MCF 10A (cell line): ENCODE data around the gene CAT. TPM values are rescaled to one million over a fixed set of nuclear protein-coding genes. Genes with fewer than 3 reads are reported as not detected.

Experiments
- BruUV-seq: library from RNA; stranded (reverse); fragments of 400-500 nt; replicated peaks from 2 replicates; lab custom pipeline; 2021; lab: Mats Ljungman, UMichigan
- CTCF ChIA-PET: fragments of 300-600 bp; sonication (Branson Sonifier 250); formaldehyde crosslinking; extraction: SDS; loops from one replicate; lab custom pipeline; 2021; ENCODE audit warnings: antibody characterized with exemption, inconsistent platforms; lab: Yijun Ruan, JAX
- POLR2A ChIA-PET: fragments of 300-600, 350-650 bp; sonication (Branson Sonifier 250); formaldehyde crosslinking; extraction: SDS; loops from one replicate; lab custom pipeline; 2020; ENCODE audit warnings: antibody characterized with exemption, inconsistent platforms; lab: Yijun Ruan, JAX
- DNase-seq: peaks from one replicate; pipeline ENCODE4 v3.0.0-alpha.2; 2018; ENCODE audit not compliant: unreplicated experiment
- H3K27ac Mint-ChIP-seq: one replicate; pipeline ENCODE4 v1.8.0; 2022; ENCODE audit warnings: mild to moderate bottlenecking, low read depth, mixed read lengths; ENCODE audit not compliant: unreplicated experiment
- H3K27me3 Mint-ChIP-seq: one replicate; pipeline ENCODE4 v1.8.0; 2022; ENCODE audit warnings: mixed read lengths; ENCODE audit not compliant: insufficient read depth, unreplicated experiment
- H3K36me3 Mint-ChIP-seq: one replicate; pipeline ENCODE4 v1.8.0; 2022; ENCODE audit warnings: mild to moderate bottlenecking, moderate library complexity, mixed read lengths; ENCODE audit not compliant: insufficient read depth, unreplicated experiment
- H3K4me1 Mint-ChIP-seq: one replicate; pipeline ENCODE4 v1.8.0; 2022; ENCODE audit warnings: mixed read lengths; ENCODE audit not compliant: insufficient read depth, unreplicated experiment
- H3K4me3 Mint-ChIP-seq: one replicate; pipeline ENCODE4 v1.8.0; 2022; ENCODE audit warnings: mild to moderate bottlenecking, moderate library complexity, mixed read lengths; ENCODE audit not compliant: unreplicated experiment
- H3K9me3 Mint-ChIP-seq: one replicate; pipeline ENCODE4 v1.8.0; 2022; ENCODE audit warnings: mixed read lengths; ENCODE audit not compliant: unreplicated experiment
- CTCF ChIP-seq: fragments of 200-600 bp; IDR thresholded peaks from one replicate; pipeline ENCODE4 v1.8.0; 2022; ENCODE audit warnings: antibody characterized with exemption, mild to moderate bottlenecking; ENCODE audit not compliant: unreplicated experiment
- intact Hi-C: fragments of 100-400 bp; cut with micrococcal nuclease; formaldehyde crosslinking; loops from 2 replicates; pipeline ENCODE4 v1.14.1; 2022
- total RNA-seq: library from RNA; stranded (reverse); gene quantifications from 2 replicates; pipeline ENCODE4 v1.2.3, GENCODE V29; 2022

The CAT gene
- total RNA-seq, 1 experiment from 2014 or later: 12.1 TPM

GRCh38 chr11:34405079-34405858 lies 33.5 kb upstream of the CAT start:
- ChIA-PET POLR2A (interaction anchor here (0.9 to 2.4 kb wide), 3 partner anchors 11 to 33 kb away, joined by 3 to 7 read pairs (median 7); partner anchors contain the start of gene CAT), CTCF (interaction anchor here (1.4 kb wide), 1 partner anchor 9 kb away, joined by 4 read pairs; no protein-coding TSS in a partner anchor)
- no peak for TF ChIP-seq CTCF
- peaks cover 7% of the 10 kb centered on the region for H3K4me1 Mint-ChIP-seq
- H3K36me3 Mint-ChIP-seq: no peaks in the 10 kb centered on the region
- peaks cover 13% of the 10 kb centered on the region for H3K27me3 Mint-ChIP-seq
- peaks cover 7% of the 10 kb centered on the region for H3K9me3 Mint-ChIP-seq
- BruUV-seq: no TSS peak
- peak; percentile 53 for DNase-seq
- no peak overlapping the region for H3K27ac Mint-ChIP-seq
- intact Hi-C loops: no loop called here
- H3K4me3 Mint-ChIP-seq: peak overlapping the region; percentile 48

- Mint-ChIP-seq H3K27me3 (peaks cover 13% of the 10 kb centered on the region), H3K36me3 (no peaks in the 10 kb centered on the region), H3K9me3 (peaks cover 7% of the 10 kb centered on the region), H3K4me3 (no peak overlapping the region), H3K27ac (no peak overlapping the region), H3K4me1 (peaks cover 7% of the 10 kb centered on the region)
- no peak for DNase-seq
- intact Hi-C loops: no loop called here
- ChIA-PET CTCF (no interaction called here), POLR2A (no interaction called here)
- BruUV-seq: no TSS peak
- no peak for TF ChIP-seq CTCF
Measured at GRCh38 chr11:34406413-34406812, 32.3 kb upstream of the CAT start.

- Mint-ChIP-seq H3K4me3 (no peak overlapping the region), H3K9me3 (peaks cover 7% of the 10 kb centered on the region), H3K4me1 (peaks cover 7% of the 10 kb centered on the region), H3K27me3 (peaks cover 13% of the 10 kb centered on the region), H3K27ac (no peak overlapping the region), H3K36me3 (no peaks in the 10 kb centered on the region)
- intact Hi-C loops: no loop called here
- POLR2A ChIA-PET: no interaction called here
- no TSS peak for BruUV-seq
- no peak for DNase-seq
- CTCF ChIA-PET: no interaction called here
- no peak for TF ChIP-seq CTCF
Measured at GRCh38 chr11:34407121-34407813, 31.5 kb upstream of the CAT start.

- Mint-ChIP-seq H3K36me3 (no peaks in the 10 kb centered on the region), H3K27me3 (peaks cover 13% of the 10 kb centered on the region), H3K27ac (no peak overlapping the region), H3K4me1 (peaks cover 7% of the 10 kb centered on the region), H3K4me3 (no peak overlapping the region), H3K9me3 (peaks cover 16% of the 10 kb centered on the region)
- intact Hi-C loops: no loop called here
- no peak for DNase-seq
- no peak for TF ChIP-seq CTCF
- no TSS peak for BruUV-seq
- ChIA-PET POLR2A (interaction anchor here (1.3 kb wide), 1 partner anchor 29 kb away, joined by 3 read pairs; no protein-coding TSS in a partner anchor), CTCF (interaction anchor here (0.6 kb wide), 1 partner anchor 17 kb away, joined by 3 read pairs; no protein-coding TSS in a partner anchor)
Measured at GRCh38 chr11:34408580-34409172, 30.1 kb upstream of the CAT start.
